ENCODE data around the gene MKI67.

The MKI67 gene

DNA sequence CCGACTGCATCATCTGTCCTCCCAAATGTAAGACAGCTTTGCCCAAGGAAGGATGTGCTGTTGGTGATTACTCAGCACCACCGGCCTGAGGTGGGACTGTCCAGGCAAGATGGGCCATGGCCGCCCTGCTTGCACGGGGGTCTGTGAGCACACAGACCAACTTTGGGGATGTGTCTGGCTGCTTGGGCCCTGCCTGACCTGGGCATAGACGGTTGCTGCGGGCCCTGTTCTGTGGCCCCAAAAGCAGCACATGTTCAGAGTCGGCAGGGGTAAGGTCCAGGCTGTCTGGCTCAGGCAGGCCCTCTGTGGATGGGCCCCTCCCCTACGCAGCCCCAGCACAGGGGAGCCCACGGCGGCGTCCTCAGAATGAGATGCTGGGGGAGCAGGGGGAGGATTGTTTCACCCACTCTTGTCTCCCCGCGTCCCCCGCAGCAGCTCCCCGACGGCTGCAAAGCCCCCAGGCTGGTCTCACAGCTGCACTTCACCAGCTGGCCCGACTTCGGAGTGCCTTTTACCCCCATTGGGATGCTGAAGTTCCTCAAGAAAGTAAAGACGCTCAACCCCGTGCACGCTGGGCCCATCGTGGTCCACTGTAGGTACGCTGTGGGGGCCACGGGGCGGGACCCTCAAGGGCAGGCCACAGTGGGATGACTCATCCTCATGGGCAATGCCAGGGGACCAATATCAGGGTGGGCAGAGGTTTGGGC is 58.4 kb downstream of the MKI67 start:
- H3K27me3 ChIP-seq (ENCODE audit: insufficient read depth, insufficient read length), result no peaks in the 10 kb centered on the region
- H3K4me3 ChIP-seq (ENCODE audit: insufficient read length, low read depth), result no peak overlapping the region
- H3K9me3 ChIP-seq (ENCODE audit: insufficient read depth, low read length), result no peaks in the 10 kb centered on the region
- H3K4me1 ChIP-seq (ENCODE audit: insufficient read depth, insufficient read length), result peaks cover 10% of the 10 kb centered on the region
- no peak for TF ChIP-seq ZNF274 (IDR thresholded peaks at IDR 0.05; ENCODE audit: low read depth, low read length)
- no peak for TF ChIP-seq YY1 (IDR thresholded peaks at IDR 0.05; ENCODE audit: insufficient read depth, insufficient read length)
- no peak for DNase-seq (ENCODE audit: low read depth, low spot score)
- peaks cover 4% of the 10 kb centered on the region for H3K36me3 ChIP-seq (ENCODE audit: insufficient read depth, insufficient read length, low read length)
- H3K9ac ChIP-seq (ENCODE audit: insufficient read length, low read depth), result no peak overlapping the region

- Histone ChIP-seq H3K9me3 (ENCODE audit: insufficient read depth, low read length) (no peaks in the 10 kb centered on the region), H3K36me3 (ENCODE audit: insufficient read depth, insufficient read length, low read length) (peaks cover 4% of the 10 kb centered on the region), H3K27me3 (ENCODE audit: insufficient read depth, insufficient read length) (no peaks in the 10 kb centered on the region), H3K4me1 (ENCODE audit: insufficient read depth, insufficient read length) (peaks cover 10% of the 10 kb centered on the region), H3K9ac (ENCODE audit: insufficient read length, low read depth) (no peak overlapping the region), H3K4me3 (ENCODE audit: insufficient read length, low read depth) (no peak overlapping the region)
- no peak for TF ChIP-seq ZNF274 (IDR thresholded peaks at IDR 0.05; ENCODE audit: low read depth, low read length)
- no peak for TF ChIP-seq YY1 (IDR thresholded peaks at IDR 0.05; ENCODE audit: insufficient read depth, insufficient read length)
- no peak for TF ChIP-seq SUZ12 (IDR thresholded peaks at IDR 0.05; ENCODE audit: extremely low read depth, insufficient read depth, insufficient read length)
- no peak for DNase-seq (ENCODE audit: low read depth, low spot score)
Observed at GRCh38 chr10:128066870-128067382, 59.3 kb downstream of the MKI67 start.

DNA sequence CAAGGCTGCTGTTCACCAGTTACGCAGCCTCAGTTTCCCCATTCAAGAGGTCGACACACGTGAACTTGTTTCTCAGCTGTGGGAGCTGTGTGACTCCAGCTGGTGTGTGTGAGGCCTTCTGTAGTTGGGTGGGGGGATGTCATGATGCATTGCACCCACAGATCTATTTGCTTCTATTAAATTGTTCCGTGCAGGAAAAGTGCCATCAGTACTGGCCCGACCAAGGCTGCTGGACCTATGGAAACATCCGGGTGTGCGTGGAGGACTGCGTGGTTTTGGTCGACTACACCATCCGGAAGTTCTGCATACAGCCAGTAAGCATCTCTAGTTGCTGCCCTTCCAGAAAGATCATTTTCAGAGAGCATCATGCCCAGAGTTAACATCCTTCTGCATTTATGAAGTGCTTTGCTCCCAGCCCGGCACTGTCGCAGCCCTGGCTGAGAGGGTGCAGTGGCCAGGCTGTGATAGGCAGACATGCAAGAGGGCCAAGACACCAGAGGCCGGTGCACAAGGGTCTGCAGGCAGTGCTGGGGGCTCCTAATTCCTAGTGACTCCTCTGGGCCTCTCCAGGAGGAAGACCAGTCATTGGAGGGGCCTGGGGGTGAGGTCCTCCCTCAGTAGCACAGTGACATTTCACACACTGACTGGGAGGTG is 60.2 kb downstream of the MKI67 start:
- no peak overlapping the region for H3K9ac ChIP-seq (ENCODE audit: insufficient read length, low read depth)
- no peak overlapping the region for H3K4me3 ChIP-seq (ENCODE audit: insufficient read length, low read depth)
- TF ChIP-seq ZNF274 (IDR thresholded peaks at IDR 0.05; ENCODE audit: low read depth, low read length) (no peak), YY1 (IDR thresholded peaks at IDR 0.05; ENCODE audit: insufficient read depth, insufficient read length) (no peak), SUZ12 (IDR thresholded peaks at IDR 0.05; ENCODE audit: extremely low read depth, insufficient read depth, insufficient read length) (no peak)
- H3K27me3 ChIP-seq (ENCODE audit: insufficient read depth, insufficient read length), result no peaks in the 10 kb centered on the region
- H3K9me3 ChIP-seq (ENCODE audit: insufficient read depth, low read length), result no peaks in the 10 kb centered on the region
- peaks cover 10% of the 10 kb centered on the region for H3K4me1 ChIP-seq (ENCODE audit: insufficient read depth, insufficient read length)
- DNase-seq (ENCODE audit: low read depth, low spot score), result no peak
- H3K36me3 ChIP-seq (ENCODE audit: insufficient read depth, insufficient read length, low read length), result peaks cover 4% of the 10 kb centered on the region

GRCh38 chr10:128064970-128065580 is 61.1 kb downstream of the MKI67 start:
- TF ChIP-seq ZNF274 (IDR thresholded peaks at IDR 0.05; ENCODE audit: low read depth, low read length) (no peak), SUZ12 (IDR thresholded peaks at IDR 0.05; ENCODE audit: extremely low read depth, insufficient read depth, insufficient read length) (no peak), YY1 (IDR thresholded peaks at IDR 0.05; ENCODE audit: insufficient read depth, insufficient read length) (no peak)
- H3K9ac ChIP-seq (ENCODE audit: insufficient read length, low read depth), result no peak overlapping the region
- H3K4me1 ChIP-seq (ENCODE audit: insufficient read depth, insufficient read length), result peaks cover 10% of the 10 kb centered on the region
- H3K4me3 ChIP-seq (ENCODE audit: insufficient read length, low read depth), result no peak overlapping the region
- H3K9me3 ChIP-seq (ENCODE audit: insufficient read depth, low read length), result no peaks in the 10 kb centered on the region
- peaks cover 4% of the 10 kb centered on the region for H3K36me3 ChIP-seq (ENCODE audit: insufficient read depth, insufficient read length, low read length)
- no peak for DNase-seq (ENCODE audit: low read depth, low spot score)
- H3K27me3 ChIP-seq (ENCODE audit: insufficient read depth, insufficient read length), result no peaks in the 10 kb centered on the region

GRCh38 chr10:128064108-128064969 is 61.9 kb downstream of the MKI67 start:
- no peak for TF ChIP-seq ZNF274 (IDR thresholded peaks at IDR 0.05; ENCODE audit: low read depth, low read length)
- TF ChIP-seq SUZ12 (IDR thresholded peaks at IDR 0.05; ENCODE audit: extremely low read depth, insufficient read depth, insufficient read length), result no peak
- TF ChIP-seq YY1 (IDR thresholded peaks at IDR 0.05; ENCODE audit: insufficient read depth, insufficient read length), result no peak
- no peak overlapping the region for H3K4me3 ChIP-seq (ENCODE audit: insufficient read length, low read depth)
- no peaks in the 10 kb centered on the region for H3K27me3 ChIP-seq (ENCODE audit: insufficient read depth, insufficient read length)
- peaks cover 4% of the 10 kb centered on the region for H3K36me3 ChIP-seq (ENCODE audit: insufficient read depth, insufficient read length, low read length)
- H3K9me3 ChIP-seq (ENCODE audit: insufficient read depth, low read length), result no peaks in the 10 kb centered on the region
- peaks cover 7% of the 10 kb centered on the region for H3K4me1 ChIP-seq (ENCODE audit: insufficient read depth, insufficient read length)
- no peak overlapping the region for H3K9ac ChIP-seq (ENCODE audit: insufficient read length, low read depth)
- DNase-seq (ENCODE audit: low read depth, low spot score), result no peak

GRCh38 chr10:128063736-128064107 is 62.5 kb downstream of the MKI67 start:
- Histone ChIP-seq H3K9ac (ENCODE audit: insufficient read length, low read depth) (no peak overlapping the region), H3K4me3 (ENCODE audit: insufficient read length, low read depth) (no peak overlapping the region), H3K27me3 (ENCODE audit: insufficient read depth, insufficient read length) (no peaks in the 10 kb centered on the region), H3K9me3 (ENCODE audit: insufficient read depth, low read length) (no peaks in the 10 kb centered on the region), H3K4me1 (ENCODE audit: insufficient read depth, insufficient read length) (peaks cover 7% of the 10 kb centered on the region), H3K36me3 (ENCODE audit: insufficient read depth, insufficient read length, low read length) (peaks cover 4% of the 10 kb centered on the region)
- no peak for DNase-seq (ENCODE audit: low read depth, low spot score)
- no peak for TF ChIP-seq SUZ12 (IDR thresholded peaks at IDR 0.05; ENCODE audit: extremely low read depth, insufficient read depth, insufficient read length)
- TF ChIP-seq ZNF274 (IDR thresholded peaks at IDR 0.05; ENCODE audit: low read depth, low read length), result no peak
- no peak for TF ChIP-seq YY1 (IDR thresholded peaks at IDR 0.05; ENCODE audit: insufficient read depth, insufficient read length)
